Tibial artery (tissue), 4 donors: Measurements from ENCODE around the gene KLHDC8A.
"Not testable (repeated sequence)": the region's sequence is repeated elsewhere in the genome, so short reads cannot be mapped to it uniquely, and the experiment has no call there.

Source experiments
- DNase-seq, 2 donors: peaks; one replicate each; pipeline ENCODE4 v3.0.0-alpha.2; 2019
- H3K27ac ChIP-seq, 2 donors: fragments of 200-600 bp; sonication (generic) in 1 of 2; 1 replicate in 1 of 2; 2 replicates in 1 of 2; pipeline ENCODE4 v1.5.1; 2018 to 2019; ENCODE audit warnings: mild to moderate bottlenecking in 1 of 2
- H3K27me3 ChIP-seq, 2 donors: fragments of 200-600 bp; sonication (generic) in 1 of 2; one replicate each; pipeline versions ENCODE4 v1.5.1 to v1.6.0; 2016 to 2019
- H3K36me3 ChIP-seq, 3 donors: fragments of 200-600 bp; sonication (generic) in 2 of 3; one replicate each; pipeline ENCODE4 v1.5.1; 2016 to 2019; ENCODE audit warnings: mild to moderate bottlenecking in 2 of 3
- H3K4me1 ChIP-seq, 4 donors: fragments of 200-600 bp; sonication (generic) in 2 of 4; 1 replicate in 3 of 4; 2 replicates in 1 of 4; pipeline ENCODE4 v1.5.1; 2016 to 2019
- H3K4me3 ChIP-seq, 2 donors: fragments of 200-600 bp; sonication (generic) in 1 of 2; 1 replicate in 1 of 2; 2 replicates in 1 of 2; pipeline ENCODE4 v1.5.1; 2018 to 2019; ENCODE audit warnings: mild to moderate bottlenecking in 2 of 2
- H3K9me3 ChIP-seq, 3 donors: fragments of 200-600 bp; sonication (generic) in 1 of 3; one replicate each; pipeline ENCODE4 v1.5.1; 2016 to 2019
- CTCF ChIP-seq, 2 experiments: fragments of 200-600 bp in 1 of 2; fragments of 450-650 bp in 1 of 2; IDR thresholded peaks; one replicate each; pipeline ENCODE4 v1.5.1; 2017 to 2019; ENCODE audit warnings: antibody characterized with exemption in 2 of 2, mild to moderate bottlenecking in 1 of 2, moderate library complexity in 1 of 2
- intact Hi-C: fragments of 100-400 bp; cut with DNase I; formaldehyde crosslinking; loops from one replicate; pipeline ENCODE4 v1.15.0; 2023; ENCODE audit warnings: low total_unique reads

Gene KLHDC8A

GRCh38 chr1:205369701-205370123 is 13.0 kb upstream of the KLHDC8A start:
- Histone ChIP-seq H3K4me1 (peaks cover 0 to 28% (median 14%) of the 10 kb centered on the region in 4 donors), H3K4me3 (no peak overlapping the region), H3K36me3 (no peaks in the 10 kb centered on the region), H3K27me3 (no peaks in the 10 kb centered on the region), H3K27ac (no peak overlapping the region), H3K9me3 (no peaks in the 10 kb centered on the region)
- intact Hi-C loops = no loop called here
- DNase-seq = no peak
- TF ChIP-seq CTCF (IDR thresholded peaks at IDR 0.05) = no peak

- TF ChIP-seq CTCF (IDR thresholded peaks at IDR 0.05) = no peak
- H3K9me3 ChIP-seq = no peaks in the 10 kb centered on the region
- no peak for DNase-seq
- intact Hi-C loops = no loop called here
- H3K27me3 ChIP-seq = no peaks in the 10 kb centered on the region
- H3K27ac ChIP-seq = no peak overlapping the region
- H3K36me3 ChIP-seq = no peaks in the 10 kb centered on the region
- H3K4me3 ChIP-seq = no peak overlapping the region
- peaks cover 0 to 16% (median 5%) of the 10 kb centered on the region in 4 donors for H3K4me1 ChIP-seq
Measured at GRCh38 chr1:205368478-205368877, 11.8 kb upstream of the KLHDC8A start.

- no peak for TF ChIP-seq CTCF (IDR thresholded peaks at IDR 0.05)
- H3K4me3 ChIP-seq = no peak overlapping the region
- no peak overlapping the region for H3K27ac ChIP-seq
- no peaks in the 10 kb centered on the region for H3K4me1 ChIP-seq
- intact Hi-C loops = no loop called here
- DNase-seq = no peak
- H3K36me3 ChIP-seq = no peaks in the 10 kb centered on the region
- H3K9me3 ChIP-seq = no peaks in the 10 kb centered on the region
- peaks cover 0 to under 1% of the 10 kb centered on the region in 2 donors for H3K27me3 ChIP-seq
Measured at GRCh38 chr1:205365945-205366463, 9.3 kb upstream of the KLHDC8A start.

- H3K4me1 ChIP-seq, H3K27ac ChIP-seq, H3K27me3 ChIP-seq, intact Hi-C loops, H3K4me3 ChIP-seq, H3K9me3 ChIP-seq, H3K36me3 ChIP-seq, DNase-seq: not testable (repeated sequence)
Measured at GRCh38 chr1:205365086-205365485, 8.4 kb upstream of the KLHDC8A start.

GRCh38 chr1:205360891-205361290 is 4.2 kb upstream of the KLHDC8A start:
- H3K27me3 ChIP-seq = peaks cover 0 to 17% of the 10 kb centered on the region in 2 donors
- no peak for TF ChIP-seq CTCF (IDR thresholded peaks at IDR 0.05)
- no peaks in the 10 kb centered on the region for H3K36me3 ChIP-seq
- no peak for DNase-seq
- H3K4me3 ChIP-seq = no peak overlapping the region
- intact Hi-C loops = no loop called here
- no peaks in the 10 kb centered on the region for H3K4me1 ChIP-seq
- H3K9me3 ChIP-seq = no peaks in the 10 kb centered on the region
- no peak overlapping the region for H3K27ac ChIP-seq

- intact Hi-C loops = no loop called here
- Histone ChIP-seq H3K36me3 (no peaks in the 10 kb centered on the region), H3K9me3 (no peaks in the 10 kb centered on the region), H3K4me3 (no peak overlapping the region), H3K27ac (no peak overlapping the region), H3K4me1 (peaks cover 0 to 2% (median 0%) of the 10 kb centered on the region in 4 donors), H3K27me3 (peaks cover 0 to 19% of the 10 kb centered on the region in 2 donors)
- no peak for DNase-seq
- no peak for TF ChIP-seq CTCF (IDR thresholded peaks at IDR 0.05)
Measured at GRCh38 chr1:205359771-205360565, 3.2 kb upstream of the KLHDC8A start.
